IPS-18c (cell line): ENCODE data around the gene VPS13A.
"Not testable (repeated sequence)": the region's sequence is repeated elsewhere in the genome, so short reads cannot be mapped to it uniquely, and the experiment has no call there.

Experiments
- H3K4me3 ChIP-seq: 2 replicates; pipeline ENCODE4 v1.7.0; 2013; ENCODE audit warnings: low read depth, mild to moderate bottlenecking, low read length, moderate library complexity; ENCODE audit not compliant: insufficient read depth
- H3K9me3 ChIP-seq: one replicate; pipeline ENCODE4 v1.6.1; 2013; ENCODE audit warnings: mild to moderate bottlenecking, low read length, moderate library complexity; ENCODE audit not compliant: control insufficient read depth, insufficient read depth

Gene VPS13A

GRCh38 chr9:77386187-77386586 lies 208.9 kb downstream of the VPS13A start:
- no peaks in the 10 kb centered on the region for H3K9me3 ChIP-seq
- no peak overlapping the region for H3K4me3 ChIP-seq

- Histone ChIP-seq H3K4me3 (no peak overlapping the region), H3K9me3 (no peaks in the 10 kb centered on the region)
These were observed 214.5 kb downstream of the VPS13A start for GRCh38 chr9:77391834-77392233.

GRCh38 chr9:77392328-77392727 lies 215.0 kb downstream of the VPS13A start:
- Histone ChIP-seq H3K4me3 (no peak overlapping the region), H3K9me3 (no peaks in the 10 kb centered on the region)

- not testable (repeated sequence) for H3K9me3 ChIP-seq, H3K4me3 ChIP-seq
These were observed 221.2 kb downstream of the VPS13A start for GRCh38 chr9:77398581-77398980.

- Histone ChIP-seq H3K4me3 (no peak overlapping the region), H3K9me3 (no peaks in the 10 kb centered on the region)
These were observed 222.6 kb downstream of the VPS13A start for GRCh38 chr9:77399964-77400363.

- no peaks in the 10 kb centered on the region for H3K9me3 ChIP-seq
- no peak overlapping the region for H3K4me3 ChIP-seq
These were observed 225.0 kb downstream of the VPS13A start for GRCh38 chr9:77402286-77402685.

- Histone ChIP-seq H3K9me3 (peaks cover 4% of the 10 kb centered on the region), H3K4me3 (no peak overlapping the region)
These were observed 225.9 kb downstream of the VPS13A start for GRCh38 chr9:77403239-77403638.

- H3K9me3 ChIP-seq: not testable (repeated sequence)
These were observed 231.2 kb downstream of the VPS13A start for GRCh38 chr9:77408521-77408920.

GRCh38 chr9:77417566-77417965 lies 240.2 kb downstream of the VPS13A start:
- H3K4me3 ChIP-seq: no peak overlapping the region
- no peaks in the 10 kb centered on the region for H3K9me3 ChIP-seq

More at GRCh38 chr9:77408521-77408920, 231.2 kb downstream of the VPS13A start:
- not testable (repeated sequence) for H3K4me3 ChIP-seq

GRCh38 chr9:77418226-77418625 lies 240.9 kb downstream of the VPS13A start:
- no peaks in the 10 kb centered on the region for H3K9me3 ChIP-seq
- no peak overlapping the region for H3K4me3 ChIP-seq

- no peak overlapping the region for H3K4me3 ChIP-seq
- H3K9me3 ChIP-seq: no peaks in the 10 kb centered on the region
These were observed 243.3 kb downstream of the VPS13A start for GRCh38 chr9:77420641-77421040.

GRCh38 chr9:77421506-77422265 lies 244.4 kb downstream of the VPS13A start:
- H3K9me3 ChIP-seq: no peaks in the 10 kb centered on the region
- no peak overlapping the region for H3K4me3 ChIP-seq

GRCh38 chr9:77422969-77423368 lies 245.6 kb downstream of the VPS13A start:
- no peaks in the 10 kb centered on the region for H3K9me3 ChIP-seq
- H3K4me3 ChIP-seq: no peak overlapping the region

- no peaks in the 10 kb centered on the region for H3K9me3 ChIP-seq
These were observed 246.5 kb downstream of the VPS13A start for GRCh38 chr9:77423841-77424240.

GRCh38 chr9:77424993-77425392 lies 247.7 kb downstream of the VPS13A start:
- no peaks in the 10 kb centered on the region for H3K9me3 ChIP-seq
- H3K4me3 ChIP-seq: no peak overlapping the region

More at GRCh38 chr9:77423841-77424240, 246.5 kb downstream of the VPS13A start:
- no peak overlapping the region for H3K4me3 ChIP-seq

- Histone ChIP-seq H3K4me3 (no peak overlapping the region), H3K9me3 (no peaks in the 10 kb centered on the region)
These were observed 249.4 kb downstream of the VPS13A start for GRCh38 chr9:77426712-77427111.

GRCh38 chr9:77427256-77427927 lies 250.1 kb downstream of the VPS13A start:
- no peak overlapping the region for H3K4me3 ChIP-seq

GRCh38 chr9:77429928-77430327 lies 252.6 kb downstream of the VPS13A start:
- Histone ChIP-seq H3K4me3 (no peak overlapping the region), H3K9me3 (no peaks in the 10 kb centered on the region)

More at GRCh38 chr9:77427256-77427927, 250.1 kb downstream of the VPS13A start:
- H3K9me3 ChIP-seq: no peaks in the 10 kb centered on the region
